ENCODE measurements around the gene MORN1.

MORN1 gene

DNA sequence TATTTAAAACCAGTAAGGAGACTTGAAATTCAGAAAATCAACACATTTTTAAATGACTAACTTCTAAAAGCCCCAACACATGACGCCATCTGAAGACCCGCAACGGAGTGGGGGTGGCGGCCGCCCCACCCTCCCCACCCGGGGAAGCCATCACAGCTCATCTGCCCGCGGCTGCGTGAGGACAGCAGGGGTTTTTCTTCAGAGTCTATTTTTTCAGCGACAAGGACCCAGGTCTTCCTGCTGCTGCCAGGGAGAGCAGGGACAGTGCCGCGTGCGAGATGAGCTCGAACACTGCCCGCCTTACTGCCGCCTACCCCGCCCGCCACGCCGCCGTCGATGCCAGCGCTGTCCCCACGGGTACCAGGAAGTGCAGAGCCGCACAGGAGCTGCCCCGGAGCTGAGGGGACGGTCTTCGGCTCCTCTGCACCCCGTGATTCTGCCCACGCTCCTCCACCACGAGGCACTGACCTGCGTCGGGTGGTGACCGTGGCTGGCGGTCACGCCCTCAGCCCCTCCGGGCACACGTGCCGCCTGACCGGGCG lies 84.2 kb downstream of the MORN1 start:
- no peak for DNase-seq (ENCODE audit: low read depth in 1 of 2, low spot score in 1 of 2)
- TF ChIP-seq, protein P1, sequence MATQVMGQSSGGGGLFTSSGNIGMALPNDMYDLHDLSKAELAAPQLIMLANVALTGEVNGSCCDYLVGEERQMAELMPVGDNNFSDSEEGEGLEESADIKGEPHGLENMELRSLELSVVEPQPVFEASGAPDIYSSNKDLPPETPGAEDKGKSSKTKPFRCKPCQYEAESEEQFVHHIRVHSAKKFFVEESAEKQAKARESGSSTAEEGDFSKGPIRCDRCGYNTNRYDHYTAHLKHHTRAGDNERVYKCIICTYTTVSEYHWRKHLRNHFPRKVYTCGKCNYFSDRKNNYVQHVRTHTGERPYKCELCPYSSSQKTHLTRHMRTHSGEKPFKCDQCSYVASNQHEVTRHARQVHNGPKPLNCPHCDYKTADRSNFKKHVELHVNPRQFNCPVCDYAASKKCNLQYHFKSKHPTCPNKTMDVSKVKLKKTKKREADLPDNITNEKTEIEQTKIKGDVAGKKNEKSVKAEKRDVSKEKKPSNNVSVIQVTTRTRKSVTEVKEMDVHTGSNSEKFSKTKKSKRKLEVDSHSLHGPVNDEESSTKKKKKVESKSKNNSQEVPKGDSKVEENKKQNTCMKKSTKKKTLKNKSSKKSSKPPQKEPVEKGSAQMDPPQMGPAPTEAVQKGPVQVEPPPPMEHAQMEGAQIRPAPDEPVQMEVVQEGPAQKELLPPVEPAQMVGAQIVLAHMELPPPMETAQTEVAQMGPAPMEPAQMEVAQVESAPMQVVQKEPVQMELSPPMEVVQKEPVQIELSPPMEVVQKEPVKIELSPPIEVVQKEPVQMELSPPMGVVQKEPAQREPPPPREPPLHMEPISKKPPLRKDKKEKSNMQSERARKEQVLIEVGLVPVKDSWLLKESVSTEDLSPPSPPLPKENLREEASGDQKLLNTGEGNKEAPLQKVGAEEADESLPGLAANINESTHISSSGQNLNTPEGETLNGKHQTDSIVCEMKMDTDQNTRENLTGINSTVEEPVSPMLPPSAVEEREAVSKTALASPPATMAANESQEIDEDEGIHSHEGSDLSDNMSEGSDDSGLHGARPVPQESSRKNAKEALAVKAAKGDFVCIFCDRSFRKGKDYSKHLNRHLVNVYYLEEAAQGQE (IDR thresholded peaks at IDR 0.05; ENCODE audit: insufficient replicate concordance, low read depth), result no peak
- TF ChIP-seq GABPA (IDR thresholded peaks at IDR 0.05; ENCODE audit: low read depth), result no peak
- TF ChIP-seq, protein P2, sequence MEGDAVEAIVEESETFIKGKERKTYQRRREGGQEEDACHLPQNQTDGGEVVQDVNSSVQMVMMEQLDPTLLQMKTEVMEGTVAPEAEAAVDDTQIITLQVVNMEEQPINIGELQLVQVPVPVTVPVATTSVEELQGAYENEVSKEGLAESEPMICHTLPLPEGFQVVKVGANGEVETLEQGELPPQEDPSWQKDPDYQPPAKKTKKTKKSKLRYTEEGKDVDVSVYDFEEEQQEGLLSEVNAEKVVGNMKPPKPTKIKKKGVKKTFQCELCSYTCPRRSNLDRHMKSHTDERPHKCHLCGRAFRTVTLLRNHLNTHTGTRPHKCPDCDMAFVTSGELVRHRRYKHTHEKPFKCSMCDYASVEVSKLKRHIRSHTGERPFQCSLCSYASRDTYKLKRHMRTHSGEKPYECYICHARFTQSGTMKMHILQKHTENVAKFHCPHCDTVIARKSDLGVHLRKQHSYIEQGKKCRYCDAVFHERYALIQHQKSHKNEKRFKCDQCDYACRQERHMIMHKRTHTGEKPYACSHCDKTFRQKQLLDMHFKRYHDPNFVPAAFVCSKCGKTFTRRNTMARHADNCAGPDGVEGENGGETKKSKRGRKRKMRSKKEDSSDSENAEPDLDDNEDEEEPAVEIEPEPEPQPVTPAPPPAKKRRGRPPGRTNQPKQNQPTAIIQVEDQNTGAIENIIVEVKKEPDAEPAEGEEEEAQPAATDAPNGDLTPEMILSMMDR (IDR thresholded peaks at IDR 0.05; ENCODE audit: insufficient read depth, low read length), result no peak
- no peak for TF ChIP-seq SPI1 (IDR thresholded peaks at IDR 0.05; ENCODE audit: borderline replicate concordance, low read depth)
- TF ChIP-seq POLR2AphosphoS5 (IDR thresholded peaks at IDR 0.05; ENCODE audit: low read depth), result no peak
- Histone ChIP-seq H3K4me3 (replicated peaks; ENCODE audit: insufficient read depth, low read length) (no peak overlapping the region), H3K27ac (replicated peaks) (no peak overlapping the region), H3K27me3 (ENCODE audit: insufficient read depth, poor library complexity, severe bottlenecking) (no peaks in the 10 kb centered on the region)

DNA sequence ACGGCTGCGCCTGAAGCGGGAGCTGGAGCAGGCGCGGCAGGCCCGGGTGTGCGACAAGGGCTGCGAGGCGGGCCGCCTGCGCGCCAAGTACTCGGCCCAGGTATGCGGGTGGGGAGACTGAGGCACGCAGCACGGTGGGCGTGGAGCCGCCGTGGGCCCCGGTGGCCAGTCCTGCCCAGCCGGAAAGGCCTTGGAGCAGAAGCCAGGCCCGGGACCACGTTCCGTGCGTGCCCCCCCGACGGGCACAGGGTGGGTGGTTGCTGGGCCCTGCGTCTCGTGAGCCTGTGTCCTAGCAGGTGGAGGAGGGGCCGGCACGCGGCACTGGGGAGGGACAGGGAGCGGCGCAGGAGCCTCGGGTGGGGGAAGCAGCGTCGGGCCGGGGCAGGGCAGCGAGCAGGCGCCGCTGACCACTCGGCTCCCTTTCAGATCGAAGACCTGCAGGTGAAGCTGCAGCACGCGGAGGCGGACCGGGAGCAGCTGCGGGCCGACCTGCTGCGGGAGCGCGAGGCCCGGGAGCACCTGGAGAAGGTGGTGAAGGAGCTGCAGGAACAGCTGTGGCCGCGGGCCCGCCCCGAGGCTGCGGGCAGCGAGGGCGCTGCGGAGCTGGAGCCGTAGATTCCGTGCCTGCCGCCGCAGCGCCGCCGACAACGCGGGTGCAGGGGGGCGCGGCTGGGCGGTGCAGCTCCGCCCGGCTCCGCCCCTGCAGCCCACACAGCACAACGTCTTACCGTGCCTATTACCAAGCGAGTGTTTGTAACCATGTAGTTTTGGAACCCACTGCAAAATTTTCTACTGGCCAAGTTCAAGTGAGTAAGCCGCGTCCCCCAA lies 85.0 kb downstream of the MORN1 start:
- no peaks in the 10 kb centered on the region for H3K27me3 ChIP-seq (ENCODE audit: insufficient read depth, poor library complexity, severe bottlenecking)
- DNase-seq (ENCODE audit: low read depth in 1 of 2, low spot score in 1 of 2), result no peak
- no peak overlapping the region for H3K4me3 ChIP-seq (replicated peaks; ENCODE audit: insufficient read depth, low read length)
- TF ChIP-seq POLR2AphosphoS5 (IDR thresholded peaks at IDR 0.05; ENCODE audit: low read depth) (no peak), SPI1 (IDR thresholded peaks at IDR 0.05; ENCODE audit: borderline replicate concordance, low read depth) (no peak), GABPA (IDR thresholded peaks at IDR 0.05; ENCODE audit: low read depth) (no peak)
- TF ChIP-seq, protein P1 (IDR thresholded peaks at IDR 0.05; ENCODE audit: insufficient replicate concordance, low read depth), result no peak
- TF ChIP-seq, protein P2 (IDR thresholded peaks at IDR 0.05; ENCODE audit: insufficient read depth, low read length), result no peak
- no peak overlapping the region for H3K27ac ChIP-seq (replicated peaks)

DNA sequence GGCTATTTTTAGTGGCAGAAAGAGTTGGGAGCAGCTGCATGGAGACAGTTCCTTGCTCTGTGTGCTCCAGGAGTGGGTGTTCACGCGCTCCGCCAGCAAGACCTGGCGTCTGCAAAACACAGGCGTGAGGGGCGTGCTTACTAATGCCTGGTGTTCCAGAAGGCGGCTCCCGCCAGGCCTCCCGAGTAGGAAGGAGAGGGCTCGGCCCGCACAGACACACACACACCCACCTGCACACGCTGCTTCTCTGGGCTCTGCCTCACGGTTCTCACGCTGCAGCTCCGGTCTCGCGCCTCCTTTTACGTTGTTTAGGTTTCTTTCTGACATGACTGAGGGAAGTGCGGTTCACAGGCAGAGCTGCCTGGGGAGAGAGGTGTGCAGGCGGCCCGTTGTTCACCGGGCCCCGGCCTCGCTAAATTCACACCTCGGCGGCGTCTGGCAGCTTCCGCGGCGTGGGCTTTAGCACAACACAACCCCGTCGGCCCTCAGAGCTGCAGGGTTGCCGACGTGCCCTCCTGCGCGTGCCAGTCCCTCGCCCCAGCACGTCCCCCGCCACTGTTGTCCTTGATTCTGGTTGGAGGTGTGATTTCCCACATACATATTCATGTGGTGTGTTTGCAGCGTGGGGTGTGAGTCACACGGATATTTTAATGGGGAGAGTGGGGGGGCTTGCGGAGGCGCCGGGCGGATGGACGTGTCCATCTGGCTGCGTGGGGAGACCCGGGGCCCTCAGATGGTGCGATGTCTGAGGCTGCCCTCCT lies 86.3 kb downstream of the MORN1 start:
- H3K27me3 ChIP-seq (ENCODE audit: insufficient read depth, poor library complexity, severe bottlenecking), result no peaks in the 10 kb centered on the region
- no peak overlapping the region for H3K4me3 ChIP-seq (replicated peaks; ENCODE audit: insufficient read depth, low read length)
- TF ChIP-seq, protein P2 (IDR thresholded peaks at IDR 0.05; ENCODE audit: insufficient read depth, low read length), result no peak
- TF ChIP-seq POLR2AphosphoS5 (IDR thresholded peaks at IDR 0.05; ENCODE audit: low read depth), result no peak
- TF ChIP-seq, protein P1 (IDR thresholded peaks at IDR 0.05; ENCODE audit: insufficient replicate concordance, low read depth), result no peak
- no peak for TF ChIP-seq SPI1 (IDR thresholded peaks at IDR 0.05; ENCODE audit: borderline replicate concordance, low read depth)
- no peak for TF ChIP-seq GABPA (IDR thresholded peaks at IDR 0.05; ENCODE audit: low read depth)
- DNase-seq (ENCODE audit: low read depth in 1 of 2, low spot score in 1 of 2), result no peak
- no peak overlapping the region for H3K27ac ChIP-seq (replicated peaks)

All from HL-60 (cell line).